ENCODE results near the gene APAF1.

The APAF1 gene

DNA sequence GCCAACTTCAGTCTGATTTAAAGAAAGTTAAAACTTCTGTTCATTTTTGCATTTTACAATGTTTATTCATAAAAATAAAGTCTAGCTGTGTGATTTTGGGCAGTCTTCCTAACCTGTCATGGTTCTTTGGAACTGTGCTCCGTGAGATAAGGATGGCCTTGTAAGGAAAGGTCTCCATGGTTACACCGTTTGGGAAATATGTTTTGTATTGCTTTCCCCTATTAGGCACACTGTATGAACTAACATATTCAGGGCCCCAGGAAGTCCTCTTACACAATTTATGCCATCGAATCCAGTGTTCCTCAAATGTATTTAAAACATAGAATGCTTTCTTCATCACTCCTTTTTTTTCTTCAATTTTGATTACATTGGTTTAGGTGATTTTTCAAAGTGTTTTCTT, 54.5 kb downstream of the APAF1 start:
- Histone ChIP-seq H3K36me3 (ENCODE audit: insufficient read depth, low read length) (peaks cover 34% of the 10 kb centered on the region), H3K4me1 (ENCODE audit: insufficient read depth, low read length) (no peaks in the 10 kb centered on the region), H3K79me2 (ENCODE audit: insufficient read depth, low read length) (no peaks in the 10 kb centered on the region), H3K4me2 (ENCODE audit: insufficient read depth, low read length) (no peak overlapping the region), H3K27me3 (ENCODE audit: insufficient read depth, low read length, poor library complexity) (no peaks in the 10 kb centered on the region), H3K27ac (ENCODE audit: low read length) (no peak overlapping the region), H3K4me3 (ENCODE audit: low read depth in 1 of 2, low read length in 2 of 2) (no peak overlapping the region), H3K9me3 (ENCODE audit: insufficient read depth, low read length, severe bottlenecking) (no peaks in the 10 kb centered on the region), H4K20me1 (ENCODE audit: insufficient read depth, low read length) (peaks cover 3% of the 10 kb centered on the region; the same call in 1 of the 2 replicates), H3K9ac (ENCODE audit: low read depth, low read length) (no peak overlapping the region), H2AFZ (ENCODE audit: low read depth, low read length) (no peak overlapping the region)
- no peak for DNase-seq
- TF ChIP-seq EZH2 (IDR thresholded peaks at IDR 0.05; ENCODE audit: borderline replicate concordance, low read depth, low read length, severe bottlenecking), result no peak
- TF ChIP-seq, protein P1, sequence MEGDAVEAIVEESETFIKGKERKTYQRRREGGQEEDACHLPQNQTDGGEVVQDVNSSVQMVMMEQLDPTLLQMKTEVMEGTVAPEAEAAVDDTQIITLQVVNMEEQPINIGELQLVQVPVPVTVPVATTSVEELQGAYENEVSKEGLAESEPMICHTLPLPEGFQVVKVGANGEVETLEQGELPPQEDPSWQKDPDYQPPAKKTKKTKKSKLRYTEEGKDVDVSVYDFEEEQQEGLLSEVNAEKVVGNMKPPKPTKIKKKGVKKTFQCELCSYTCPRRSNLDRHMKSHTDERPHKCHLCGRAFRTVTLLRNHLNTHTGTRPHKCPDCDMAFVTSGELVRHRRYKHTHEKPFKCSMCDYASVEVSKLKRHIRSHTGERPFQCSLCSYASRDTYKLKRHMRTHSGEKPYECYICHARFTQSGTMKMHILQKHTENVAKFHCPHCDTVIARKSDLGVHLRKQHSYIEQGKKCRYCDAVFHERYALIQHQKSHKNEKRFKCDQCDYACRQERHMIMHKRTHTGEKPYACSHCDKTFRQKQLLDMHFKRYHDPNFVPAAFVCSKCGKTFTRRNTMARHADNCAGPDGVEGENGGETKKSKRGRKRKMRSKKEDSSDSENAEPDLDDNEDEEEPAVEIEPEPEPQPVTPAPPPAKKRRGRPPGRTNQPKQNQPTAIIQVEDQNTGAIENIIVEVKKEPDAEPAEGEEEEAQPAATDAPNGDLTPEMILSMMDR (IDR thresholded peaks at IDR 0.05; ENCODE audit: borderline replicate concordance, extremely low read depth, low read length, poor library complexity, severe bottlenecking), result no peak
- ATAC-seq (ENCODE audit: insufficient read depth, low read depth), result no peak

- no peak for ATAC-seq (ENCODE audit: insufficient read depth, low read depth)
- Histone ChIP-seq H3K4me3 (ENCODE audit: low read depth in 1 of 2, low read length in 2 of 2) (no peak overlapping the region), H2AFZ (ENCODE audit: low read depth, low read length) (no peak overlapping the region), H3K79me2 (ENCODE audit: insufficient read depth, low read length) (no peaks in the 10 kb centered on the region), H3K4me2 (ENCODE audit: insufficient read depth, low read length) (no peak overlapping the region), H3K9me3 (ENCODE audit: insufficient read depth, low read length, severe bottlenecking) (no peaks in the 10 kb centered on the region), H3K4me1 (ENCODE audit: insufficient read depth, low read length) (no peaks in the 10 kb centered on the region), H3K27me3 (ENCODE audit: insufficient read depth, low read length, poor library complexity) (no peaks in the 10 kb centered on the region), H4K20me1 (ENCODE audit: insufficient read depth, low read length) (peaks cover 3% of the 10 kb centered on the region; the same call in 1 of the 2 replicates), H3K9ac (ENCODE audit: low read depth, low read length) (no peak overlapping the region), H3K36me3 (ENCODE audit: insufficient read depth, low read length) (peaks cover 35% of the 10 kb centered on the region), H3K27ac (ENCODE audit: low read length) (no peak overlapping the region)
- TF ChIP-seq, protein P1 (IDR thresholded peaks at IDR 0.05; ENCODE audit: borderline replicate concordance, extremely low read depth, low read length, poor library complexity, severe bottlenecking), result no peak
- TF ChIP-seq EZH2 (IDR thresholded peaks at IDR 0.05; ENCODE audit: borderline replicate concordance, low read depth, low read length, severe bottlenecking), result no peak
- no peak for DNase-seq
Measured at GRCh38 chr12:98701166-98701565, 56.1 kb downstream of the APAF1 start.

DNA sequence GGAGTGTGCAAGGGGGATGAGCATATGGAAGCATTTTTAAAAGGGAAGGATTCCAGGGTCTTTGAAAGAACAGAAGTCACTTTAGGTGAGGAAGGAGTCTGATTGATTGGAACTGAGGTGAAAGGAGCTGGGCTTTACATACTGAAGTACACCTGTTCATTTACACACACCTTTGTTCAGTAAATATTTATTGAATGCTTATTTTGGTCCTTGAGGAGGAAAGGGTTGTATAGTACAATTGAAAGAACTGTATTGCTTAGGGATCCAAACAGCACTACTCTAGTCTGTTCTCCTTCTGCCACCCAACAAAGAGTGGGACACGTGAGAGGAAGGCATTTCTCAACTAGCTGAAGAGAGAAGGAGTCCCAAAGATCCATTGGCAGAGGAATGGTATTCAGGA, 63.9 kb downstream of the APAF1 start:
- ATAC-seq (ENCODE audit: insufficient read depth, low read depth) (no peak), DNase-seq (no peak)
- H3K4me2 ChIP-seq (ENCODE audit: insufficient read depth, low read length), result no peak overlapping the region
- H3K4me3 ChIP-seq (ENCODE audit: low read depth in 1 of 2, low read length in 2 of 2), result no peak overlapping the region
- H3K27ac ChIP-seq (ENCODE audit: low read length), result no peak overlapping the region
- no peaks in the 10 kb centered on the region for H3K4me1 ChIP-seq (ENCODE audit: insufficient read depth, low read length)
- TF ChIP-seq EZH2 (IDR thresholded peaks at IDR 0.05; ENCODE audit: borderline replicate concordance, low read depth, low read length, severe bottlenecking), result no peak
- TF ChIP-seq, protein P1 (IDR thresholded peaks at IDR 0.05; ENCODE audit: borderline replicate concordance, extremely low read depth, low read length, poor library complexity, severe bottlenecking), result no peak
- H3K9ac ChIP-seq (ENCODE audit: low read depth, low read length), result no peak overlapping the region
- no peak overlapping the region for H2AFZ ChIP-seq (ENCODE audit: low read depth, low read length)
- no peaks in the 10 kb centered on the region for H3K79me2 ChIP-seq (ENCODE audit: insufficient read depth, low read length)
- H3K9me3 ChIP-seq (ENCODE audit: insufficient read depth, low read length, severe bottlenecking), result no peaks in the 10 kb centered on the region
- no peaks in the 10 kb centered on the region for H3K27me3 ChIP-seq (ENCODE audit: insufficient read depth, low read length, poor library complexity)
- no peaks in the 10 kb centered on the region for H4K20me1 ChIP-seq (ENCODE audit: insufficient read depth, low read length)
- peaks cover 43% of the 10 kb centered on the region for H3K36me3 ChIP-seq (ENCODE audit: insufficient read depth, low read length)

GRCh38 chr12:98714426-98714825, 69.3 kb downstream of the APAF1 start:
- no peak overlapping the region for H3K9ac ChIP-seq (ENCODE audit: low read depth, low read length)
- no peak for DNase-seq
- TF ChIP-seq EZH2 (IDR thresholded peaks at IDR 0.05; ENCODE audit: borderline replicate concordance, low read depth, low read length, severe bottlenecking), result no peak
- no peaks in the 10 kb centered on the region for H3K4me1 ChIP-seq (ENCODE audit: insufficient read depth, low read length)
- no peaks in the 10 kb centered on the region for H3K27me3 ChIP-seq (ENCODE audit: insufficient read depth, low read length, poor library complexity)
- no peaks in the 10 kb centered on the region for H3K9me3 ChIP-seq (ENCODE audit: insufficient read depth, low read length, severe bottlenecking)
- H3K4me2 ChIP-seq (ENCODE audit: insufficient read depth, low read length), result no peak overlapping the region
- no peak overlapping the region for H3K27ac ChIP-seq (ENCODE audit: low read length)
- H3K36me3 ChIP-seq (ENCODE audit: insufficient read depth, low read length), result peaks cover 38% of the 10 kb centered on the region
- no peak overlapping the region for H2AFZ ChIP-seq (ENCODE audit: low read depth, low read length)
- ATAC-seq (ENCODE audit: insufficient read depth, low read depth), result no peak
- no peaks in the 10 kb centered on the region for H3K79me2 ChIP-seq (ENCODE audit: insufficient read depth, low read length)
- H3K4me3 ChIP-seq (ENCODE audit: low read depth in 1 of 2, low read length in 2 of 2), result no peak overlapping the region
- H4K20me1 ChIP-seq (ENCODE audit: insufficient read depth, low read length), result no peaks in the 10 kb centered on the region
